Breast epithelium (tissue), 4 donors: ENCODE measurements around the gene STXBP4. TPM values are rescaled to one million over a fixed set of nuclear protein-coding genes. Genes with fewer than 3 reads are reported as not detected.

Source experiments
- DNase-seq, 2 donors: peaks; one replicate each; pipeline ENCODE4 v3.0.0-alpha.2; 2019; ENCODE audit warnings: low spot score in 2 of 2
- H3K27ac ChIP-seq, 2 donors: fragments of 200-600 bp; sonication (generic) in 1 of 2; one replicate each; pipeline ENCODE4 v1.5.1; 2016 to 2019; ENCODE audit warnings: mild to moderate bottlenecking in 1 of 2
- H3K27me3 ChIP-seq, 2 donors: fragments of 200-600 bp; sonication (generic) in 1 of 2; one replicate each; pipeline versions ENCODE4 v1.5.1 to v1.6.0; 2017 to 2019; ENCODE audit warnings: control low read depth in 1 of 2, mild to moderate bottlenecking in 1 of 2
- H3K36me3 ChIP-seq: fragments of 200-600 bp; one replicate; pipeline ENCODE4 v1.5.1; 2019
- H3K4me1 ChIP-seq, 2 donors: fragments of 200-600 bp; sonication (generic); one replicate each; pipeline ENCODE4 v1.5.1; 2016 to 2019; ENCODE audit warnings: control low read depth in 1 of 2
- H3K4me3 ChIP-seq, 3 donors: fragments of 200-600 bp; sonication (generic); 1 replicate in 2 of 3; 2 replicates in 1 of 3; pipeline ENCODE4 v1.5.1; 2016 to 2019; ENCODE audit warnings: mild to moderate bottlenecking in 3 of 3, moderate library complexity in 2 of 3
- H3K9me3 ChIP-seq, 2 donors: fragments of 200-600 bp; sonication (generic) in 1 of 2; one replicate each; pipeline ENCODE4 v1.5.1; 2016 to 2019; ENCODE audit warnings: control low read depth in 1 of 2
- POLR2A ChIP-seq: fragments of 450-650 bp; IDR thresholded peaks from one replicate; pipeline ENCODE4 v1.6.1; 2016; ENCODE audit warnings: antibody characterized with exemption, mild to moderate bottlenecking, moderate library complexity
- POLR2AphosphoS5 ChIP-seq, 3 donors: sonication (generic); formaldehyde crosslinking; IDR thresholded peaks; one replicate each; pipeline ENCODE4 v1.6.1; 2017; ENCODE audit warnings: antibody characterized with exemption in 3 of 3
- intact Hi-C: fragments of 100-400 bp; cut with DNase I; formaldehyde crosslinking; loops from one replicate; pipeline ENCODE4 v1.15.1; 2023; ENCODE audit warnings: low total_unique reads
- total RNA-seq, 3 donors: library from RNA; depleted of rRNA; stranded (reverse); fragments of >200 nt; gene quantifications; one replicate each; pipeline ENCODE4 v1.1.0, GENCODE V29; 2016
- TF ChIP-seq, protein P1 (sequence below), 3 donors: fragments of 450-650 bp; IDR thresholded peaks; one replicate each; pipeline ENCODE4 v1.5.1; 2016 to 2017; ENCODE audit warnings: antibody characterized with exemption in 3 of 3, mild to moderate bottlenecking in 3 of 3, moderate library complexity in 3 of 3

STXBP4 gene
- total RNA-seq, 3 donors from 2014 or later: 10.4 to 29.2 (median 20.2) TPM

DNA sequence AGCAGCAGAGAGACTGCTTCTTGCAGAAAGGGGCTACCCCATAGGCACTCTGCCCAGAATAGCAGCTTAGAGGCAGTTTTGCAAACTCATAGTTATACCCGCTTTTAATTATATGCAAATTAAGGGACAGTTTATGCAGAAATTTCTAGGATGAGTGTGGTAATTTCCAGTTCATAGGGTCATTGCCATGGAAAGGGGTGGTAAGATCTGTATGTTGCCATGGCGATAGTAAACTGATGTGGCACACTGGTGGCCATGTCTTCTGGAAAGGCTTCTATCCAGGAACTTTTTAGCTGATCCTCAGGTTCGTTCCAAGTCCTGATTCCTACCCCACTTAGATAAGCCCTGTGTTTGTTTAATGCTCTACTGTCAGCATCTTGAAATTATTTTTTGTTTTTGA lies 6.2 kb downstream of the STXBP4 start:
- H3K9me3 ChIP-seq: no peaks in the 10 kb centered on the region
- no peak overlapping the region for H3K27ac ChIP-seq
- no peak overlapping the region for H3K4me3 ChIP-seq
- H3K4me1 ChIP-seq: no peaks in the 10 kb centered on the region
- TF ChIP-seq POLR2A (no peak), POLR2AphosphoS5 (IDR thresholded peaks at IDR 0.05) (no peak)
- TF ChIP-seq, protein P1, sequence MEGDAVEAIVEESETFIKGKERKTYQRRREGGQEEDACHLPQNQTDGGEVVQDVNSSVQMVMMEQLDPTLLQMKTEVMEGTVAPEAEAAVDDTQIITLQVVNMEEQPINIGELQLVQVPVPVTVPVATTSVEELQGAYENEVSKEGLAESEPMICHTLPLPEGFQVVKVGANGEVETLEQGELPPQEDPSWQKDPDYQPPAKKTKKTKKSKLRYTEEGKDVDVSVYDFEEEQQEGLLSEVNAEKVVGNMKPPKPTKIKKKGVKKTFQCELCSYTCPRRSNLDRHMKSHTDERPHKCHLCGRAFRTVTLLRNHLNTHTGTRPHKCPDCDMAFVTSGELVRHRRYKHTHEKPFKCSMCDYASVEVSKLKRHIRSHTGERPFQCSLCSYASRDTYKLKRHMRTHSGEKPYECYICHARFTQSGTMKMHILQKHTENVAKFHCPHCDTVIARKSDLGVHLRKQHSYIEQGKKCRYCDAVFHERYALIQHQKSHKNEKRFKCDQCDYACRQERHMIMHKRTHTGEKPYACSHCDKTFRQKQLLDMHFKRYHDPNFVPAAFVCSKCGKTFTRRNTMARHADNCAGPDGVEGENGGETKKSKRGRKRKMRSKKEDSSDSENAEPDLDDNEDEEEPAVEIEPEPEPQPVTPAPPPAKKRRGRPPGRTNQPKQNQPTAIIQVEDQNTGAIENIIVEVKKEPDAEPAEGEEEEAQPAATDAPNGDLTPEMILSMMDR (IDR thresholded peaks at IDR 0.05): no peak
- no peaks in the 10 kb centered on the region for H3K36me3 ChIP-seq
- no peak for DNase-seq
- H3K27me3 ChIP-seq: no peaks in the 10 kb centered on the region
- intact Hi-C loops: no loop called here

DNA sequence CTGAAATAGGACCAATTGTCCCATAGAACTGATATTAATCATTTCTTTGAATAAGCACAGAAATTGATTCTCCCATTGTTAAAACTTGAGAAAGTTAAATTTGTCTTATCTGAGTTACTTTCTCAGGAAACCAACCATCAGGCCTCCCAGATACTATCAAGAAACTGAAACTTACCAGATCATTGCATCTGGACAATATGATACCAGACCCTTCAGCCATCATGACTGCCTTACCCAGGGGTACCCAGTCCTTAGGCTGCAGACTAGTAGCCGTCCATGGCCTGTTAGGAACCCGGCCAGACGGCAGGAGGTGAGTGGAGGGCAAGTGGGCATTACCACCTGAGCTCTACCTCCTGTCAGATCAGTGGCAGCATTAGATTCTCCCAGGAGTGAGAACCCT lies 7.8 kb downstream of the STXBP4 start:
- H3K36me3 ChIP-seq: no peaks in the 10 kb centered on the region
- no peak overlapping the region for H3K4me3 ChIP-seq
- intact Hi-C loops: no loop called here
- no peaks in the 10 kb centered on the region for H3K27me3 ChIP-seq
- no peak overlapping the region for H3K27ac ChIP-seq
- TF ChIP-seq POLR2AphosphoS5 (IDR thresholded peaks at IDR 0.05) (no peak), POLR2A (no peak)
- TF ChIP-seq, protein P1 (IDR thresholded peaks at IDR 0.05): no peak
- H3K4me1 ChIP-seq: no peaks in the 10 kb centered on the region
- H3K9me3 ChIP-seq: peaks cover 5 to 8% of the 10 kb centered on the region in 2 donors
- no peak for DNase-seq

DNA sequence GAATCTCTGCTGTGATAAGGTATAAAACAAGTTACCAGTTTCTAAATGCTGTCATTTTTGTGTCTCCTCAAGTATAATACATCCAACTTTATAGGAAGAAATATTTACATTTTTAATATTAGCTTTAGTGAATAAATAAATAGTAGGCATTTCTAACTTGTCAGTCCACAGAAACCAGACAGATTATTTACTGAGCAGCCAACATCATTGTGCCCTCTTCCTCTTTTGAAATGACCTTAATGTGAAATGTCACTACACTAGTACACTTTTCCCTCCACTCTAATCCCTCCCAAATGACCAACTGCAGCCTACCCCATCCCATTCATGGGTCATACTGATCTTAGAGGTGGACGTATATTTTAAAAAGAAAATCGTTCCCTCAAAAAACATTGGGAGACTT lies 9.2 kb downstream of the STXBP4 start:
- DNase-seq: no peak
- Histone ChIP-seq H3K9me3 (peaks cover 5 to 8% of the 10 kb centered on the region in 2 donors), H3K4me1 (no peaks in the 10 kb centered on the region), H3K27ac (no peak overlapping the region), H3K27me3 (no peaks in the 10 kb centered on the region), H3K4me3 (no peak overlapping the region), H3K36me3 (no peaks in the 10 kb centered on the region)
- intact Hi-C loops: no loop called here
- TF ChIP-seq, protein P1 (IDR thresholded peaks at IDR 0.05): no peak
- TF ChIP-seq POLR2AphosphoS5 (IDR thresholded peaks at IDR 0.05) (no peak), POLR2A (no peak)

DNA sequence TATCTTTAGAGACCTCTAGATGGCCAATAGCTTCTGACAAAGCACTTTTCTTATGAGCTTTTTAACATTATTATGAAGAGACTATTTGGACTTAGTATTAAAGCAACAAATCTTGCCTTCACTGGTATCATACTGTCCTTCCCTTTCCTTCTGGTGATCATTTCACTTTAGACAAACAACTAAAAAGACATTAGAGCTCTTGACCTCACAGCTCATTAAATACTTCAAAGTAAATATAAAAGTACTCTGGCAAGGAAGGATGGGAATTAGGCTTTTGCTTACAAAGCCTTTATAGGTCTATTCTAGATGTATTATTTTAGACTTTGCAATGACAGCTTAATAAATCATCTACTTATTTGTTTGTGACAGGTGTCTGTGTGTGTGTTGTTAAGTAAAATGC lies 11.1 kb downstream of the STXBP4 start:
- TF ChIP-seq POLR2AphosphoS5 (IDR thresholded peaks at IDR 0.05): no peak
- TF ChIP-seq POLR2A: no peak
- intact Hi-C loops: no loop called here
- H3K4me3 ChIP-seq: no peak overlapping the region
- H3K36me3 ChIP-seq: no peaks in the 10 kb centered on the region
- no peak for DNase-seq
- no peaks in the 10 kb centered on the region for H3K4me1 ChIP-seq
- H3K27me3 ChIP-seq: no peaks in the 10 kb centered on the region
- peaks cover 5 to 8% of the 10 kb centered on the region in 2 donors for H3K9me3 ChIP-seq
- H3K27ac ChIP-seq: no peak overlapping the region

DNA sequence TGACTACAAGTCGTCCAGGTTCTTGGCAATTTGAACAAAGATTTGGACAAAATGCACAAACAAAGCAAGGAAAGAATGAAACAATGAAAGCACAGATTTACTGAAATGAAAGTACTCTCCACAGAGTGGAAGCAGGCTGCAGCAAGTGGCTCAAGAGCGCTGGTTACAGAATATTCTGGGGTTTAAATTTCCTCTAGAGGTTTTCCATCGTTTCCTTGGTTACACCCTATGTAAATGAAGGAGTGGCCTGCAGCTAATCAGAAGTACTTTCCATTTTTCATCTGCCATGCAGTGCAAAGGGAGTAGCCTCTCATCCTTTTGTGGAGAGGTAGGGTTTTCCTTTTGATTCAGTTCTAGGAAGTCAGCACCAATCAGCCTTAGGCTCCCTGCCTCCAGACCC lies 11.8 kb downstream of the STXBP4 start:
- DNase-seq: no peak
- no peaks in the 10 kb centered on the region for H3K27me3 ChIP-seq
- H3K4me1 ChIP-seq: no peaks in the 10 kb centered on the region
- H3K9me3 ChIP-seq: peaks cover 5 to 8% of the 10 kb centered on the region in 2 donors
- H3K27ac ChIP-seq: no peak overlapping the region
- H3K4me3 ChIP-seq: no peak overlapping the region
- TF ChIP-seq POLR2A: no peak
- TF ChIP-seq, protein P1 (IDR thresholded peaks at IDR 0.05): no peak
- no peak for TF ChIP-seq POLR2AphosphoS5 (IDR thresholded peaks at IDR 0.05)
- H3K36me3 ChIP-seq: no peaks in the 10 kb centered on the region
- intact Hi-C loops: no loop called here

DNA sequence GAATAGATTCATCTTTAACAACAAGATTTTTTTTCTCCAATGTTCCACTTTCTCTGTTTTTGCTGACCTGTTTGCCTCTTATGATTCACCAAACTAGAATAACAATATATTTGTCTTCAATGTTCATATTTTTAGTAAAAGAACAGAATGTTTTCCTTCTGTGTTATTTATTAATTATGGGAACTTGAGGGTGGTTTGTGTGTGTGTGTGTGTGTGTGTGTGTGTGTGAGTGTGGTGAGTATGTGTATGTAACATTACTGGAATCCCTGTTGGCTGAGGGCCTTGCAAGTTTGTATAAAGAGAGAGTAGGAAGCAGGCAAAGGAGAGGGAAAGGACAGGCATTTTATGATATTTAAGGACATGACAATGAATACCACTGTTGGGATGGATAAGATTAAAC lies 13.8 kb downstream of the STXBP4 start:
- Histone ChIP-seq H3K9me3 (peaks cover 5 to 8% of the 10 kb centered on the region in 2 donors), H3K27ac (peak overlapping the region; percentile 44 to 80), H3K36me3 (no peaks in the 10 kb centered on the region), H3K4me3 (no peak overlapping the region), H3K4me1 (no peaks in the 10 kb centered on the region), H3K27me3 (no peaks in the 10 kb centered on the region)
- DNase-seq: no peak
- TF ChIP-seq POLR2AphosphoS5 (IDR thresholded peaks at IDR 0.05) (no peak), POLR2A (no peak)
- TF ChIP-seq, protein P1 (IDR thresholded peaks at IDR 0.05): no peak
- intact Hi-C loops: no loop called here
